Measurements from ENCODE around the gene FREY1.

FREY1 gene

GRCh38 chr11:45934580-45935318 lies 27.7 kb upstream of the FREY1 start:
- ChIA-PET POLR2A (interaction anchor here (0.7 kb wide), 1 partner anchor 75 kb away, joined by 4 read pairs; no protein-coding TSS in a partner anchor), CTCF (interaction anchor here (1.0 kb wide), 1 partner anchor 30 kb away, joined by 6 read pairs; no protein-coding TSS in a partner anchor)
- DNase-seq (ENCODE audit: low read depth, low spot score) = no peak
- H3K4me3 ChIP-seq (ENCODE audit: low read depth, low read length) = no peak overlapping the region
- no peak for TF ChIP-seq CTCF (IDR thresholded peaks at IDR 0.05; ENCODE audit: insufficient read depth, low read length, missing control alignments)

- CTCF ChIA-PET = no interaction called here
- TF ChIP-seq CTCF (IDR thresholded peaks at IDR 0.05; ENCODE audit: insufficient read depth, low read length, missing control alignments) = no peak
- POLR2A ChIA-PET = no interaction called here
- no peak for DNase-seq (ENCODE audit: low read depth, low spot score)
- no peak overlapping the region for H3K4me3 ChIP-seq (ENCODE audit: low read depth, low read length)
Observed at GRCh38 chr11:45933846-45934579, 26.9 kb upstream of the FREY1 start.

GRCh38 chr11:45933131-45933831 lies 26.2 kb upstream of the FREY1 start:
- ChIA-PET POLR2A (no interaction called here), CTCF (no interaction called here)
- no peak for DNase-seq (ENCODE audit: low read depth, low spot score)
- TF ChIP-seq CTCF (IDR thresholded peaks at IDR 0.05; ENCODE audit: insufficient read depth, low read length, missing control alignments) = no peak
- no peak overlapping the region for H3K4me3 ChIP-seq (ENCODE audit: low read depth, low read length)

- no peak overlapping the region for H3K4me3 ChIP-seq (ENCODE audit: low read depth, low read length)
- ChIA-PET CTCF (no interaction called here), POLR2A (no interaction called here)
- TF ChIP-seq CTCF (IDR thresholded peaks at IDR 0.05; ENCODE audit: insufficient read depth, low read length, missing control alignments) = no peak
- DNase-seq (ENCODE audit: low read depth, low spot score) = no peak
Observed at GRCh38 chr11:45932217-45932616, 25.1 kb upstream of the FREY1 start.

- ChIA-PET CTCF (interaction anchor here (2.0 to 6.1 kb wide), 2 partner anchors 33 to 75 kb away, joined by 7 to 28 read pairs; no protein-coding TSS in a partner anchor), POLR2A (no interaction called here)
- TF ChIP-seq CTCF (IDR thresholded peaks at IDR 0.05; ENCODE audit: insufficient read depth, low read length, missing control alignments) = no peak
- no peak for DNase-seq (ENCODE audit: low read depth, low spot score)
- no peak overlapping the region for H3K4me3 ChIP-seq (ENCODE audit: low read depth, low read length)
Observed at GRCh38 chr11:45931739-45932138, 24.7 kb upstream of the FREY1 start.

All from AG04449 (cell line).